Neural progenitor cell (in vitro differentiated cells): ENCODE results near the gene CETP. TPM values are rescaled to one million over a fixed set of nuclear protein-coding genes. Genes with fewer than 3 reads are reported as not detected.

Experiments used
- DNase-seq: peaks from one replicate; pipeline ENCODE4 v3.0.0-alpha.2; 2016; ENCODE audit warnings: low spot score
- H2AFZ ChIP-seq: fragments of 200-600 bp; sonication (generic); replicated peaks from 2 replicates; pipeline ENCODE4 v1.6.1; 2016; ENCODE audit warnings: antibody characterized with exemption
- H3F3A ChIP-seq: fragments of 200-600 bp; sonication (generic); 2 replicates; pipeline ENCODE4 v1.6.1; 2016; ENCODE audit warnings: antibody characterized with exemption, low read depth
- H3K27ac ChIP-seq: fragments of 200-600 bp; sonication (generic); 2 replicates; pipeline ENCODE4 v1.5.1; 2016; ENCODE audit warnings: mild to moderate bottlenecking
- H3K27me3 ChIP-seq: fragments of 200-600 bp; sonication (generic); 2 replicates; pipeline ENCODE4 v1.6.1; 2016; ENCODE audit warnings: mild to moderate bottlenecking, moderate library complexity
- H3K36me3 ChIP-seq: fragments of 200-600 bp; sonication (generic); 2 replicates; pipeline ENCODE4 v1.5.1; 2016
- H3K4me1 ChIP-seq: fragments of 200-600 bp; sonication (generic); 2 replicates; pipeline ENCODE4 v1.6.1; 2016; ENCODE audit warnings: mixed run types
- H3K4me2 ChIP-seq: fragments of 200-600 bp; sonication (generic); 2 replicates; pipeline ENCODE4 v1.6.1; 2016
- H3K4me3 ChIP-seq: fragments of 200-600 bp; sonication (generic); 2 replicates; pipeline ENCODE4 v1.5.1; 2016
- H3K79me2 ChIP-seq: fragments of 200-600 bp; sonication (generic); 2 replicates; pipeline ENCODE4 v1.6.1; 2016; ENCODE audit warnings: low read depth
- H3K9ac ChIP-seq: fragments of 200-600 bp; sonication (generic); 2 replicates; pipeline ENCODE4 v1.6.1; 2016
- H3K9me3 ChIP-seq: fragments of 200-600 bp; sonication (generic); 2 replicates; pipeline ENCODE4 v1.5.1; 2016; ENCODE audit warnings: low read depth
- H4K20me1 ChIP-seq: fragments of 200-600 bp; sonication (generic); 2 replicates; pipeline ENCODE4 v1.6.1; 2016; ENCODE audit warnings: low read depth
- H3K27ac Mint-ChIP-seq: 3 replicates; pipeline ENCODE4 v1.8.0; 2021; ENCODE audit warnings: mixed read lengths
- H3K27me3 Mint-ChIP-seq: 2 replicates; pipeline ENCODE4 v1.8.0; 2022; ENCODE audit warnings: low read depth, mild to moderate bottlenecking, inconsistent platforms, moderate library complexity, mixed read lengths; ENCODE audit not compliant: insufficient read depth
- H3K36me3 Mint-ChIP-seq: 3 replicates; pipeline ENCODE4 v1.8.0; 2021; ENCODE audit warnings: mixed read lengths
- H3K4me1 Mint-ChIP-seq: 3 replicates; pipeline ENCODE4 v1.8.0; 2021; ENCODE audit warnings: mixed read lengths
- H3K4me3 Mint-ChIP-seq: 3 replicates; pipeline ENCODE4 v1.8.0; 2021; ENCODE audit warnings: mild to moderate bottlenecking, moderate library complexity, mixed read lengths
- H3K9me3 Mint-ChIP-seq: 3 replicates; pipeline ENCODE4 v1.8.0; 2020; ENCODE audit warnings: mixed read lengths
- EZH2 ChIP-seq: fragments of 200-600 bp; sonication (generic); IDR thresholded peaks from 2 replicates; pipeline ENCODE4 v1.6.1; 2017; ENCODE audit warnings: antibody characterized with exemption, mild to moderate bottlenecking, moderate library complexity
- EZH2phosphoT487 ChIP-seq: fragments of 200-600 bp; sonication (generic); IDR thresholded peaks from 2 replicates; pipeline ENCODE4 v1.6.1; 2017; ENCODE audit warnings: antibody characterized with exemption
- total RNA-seq: library from RNA; depleted of rRNA; stranded (reverse); fragments of >200 nt; gene quantifications from 2 replicates; pipeline ENCODE4 v1.2.3, GENCODE V29; 2015; ENCODE audit warnings: low replicate concordance
- TF ChIP-seq, protein P1 (sequence below): fragments of 200-600 bp; sonication (generic); IDR thresholded peaks from 2 replicates; pipeline ENCODE4 v1.5.1; 2017; ENCODE audit warnings: antibody characterized with exemption, mild to moderate bottlenecking

The CETP gene
- total RNA-seq, 1 donor from 2014 or later: 0.28 TPM

DNA sequence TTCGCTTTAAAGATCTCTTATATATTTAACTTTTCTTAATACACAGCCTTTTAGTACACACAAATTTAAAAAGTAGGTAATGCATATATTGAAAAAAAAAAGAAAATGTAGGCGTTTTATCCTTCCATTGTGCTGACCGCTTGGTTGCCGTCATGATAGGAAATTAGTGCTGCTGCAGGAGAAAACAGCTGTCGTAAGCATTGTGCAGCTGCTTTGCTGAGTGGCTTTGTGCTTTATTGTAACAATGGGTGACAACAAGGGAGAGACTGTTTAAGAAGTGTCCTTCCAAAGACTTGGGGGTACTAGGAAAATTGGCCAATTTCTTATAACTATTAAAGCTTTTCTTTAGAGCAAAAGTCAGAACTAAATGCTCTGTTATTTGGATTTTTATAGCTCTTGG, 24.8 kb upstream of the CETP start:
- Mint-ChIP-seq H3K9me3 (no peaks in the 10 kb centered on the region), H3K27ac (no peak overlapping the region), H3K27me3 (no peaks in the 10 kb centered on the region), H3K4me3 (no peak overlapping the region), H3K36me3 (peaks cover 33% of the 10 kb centered on the region), H3K4me1 (peaks cover 15% of the 10 kb centered on the region)
- DNase-seq: no peak
- H3K27ac ChIP-seq: no peak overlapping the region
- no peaks in the 10 kb centered on the region for H3K27me3 ChIP-seq
- H2AFZ ChIP-seq: no peak overlapping the region
- no peaks in the 10 kb centered on the region for H3K36me3 ChIP-seq
- peaks cover 28% of the 10 kb centered on the region for H3K79me2 ChIP-seq
- H3K4me2 ChIP-seq: no peak overlapping the region
- peaks cover 12% of the 10 kb centered on the region for H4K20me1 ChIP-seq
- H3F3A ChIP-seq: peaks cover 4% of the 10 kb centered on the region
- TF ChIP-seq EZH2: no peak
- no peak for TF ChIP-seq EZH2phosphoT487
- TF ChIP-seq, protein P1, sequence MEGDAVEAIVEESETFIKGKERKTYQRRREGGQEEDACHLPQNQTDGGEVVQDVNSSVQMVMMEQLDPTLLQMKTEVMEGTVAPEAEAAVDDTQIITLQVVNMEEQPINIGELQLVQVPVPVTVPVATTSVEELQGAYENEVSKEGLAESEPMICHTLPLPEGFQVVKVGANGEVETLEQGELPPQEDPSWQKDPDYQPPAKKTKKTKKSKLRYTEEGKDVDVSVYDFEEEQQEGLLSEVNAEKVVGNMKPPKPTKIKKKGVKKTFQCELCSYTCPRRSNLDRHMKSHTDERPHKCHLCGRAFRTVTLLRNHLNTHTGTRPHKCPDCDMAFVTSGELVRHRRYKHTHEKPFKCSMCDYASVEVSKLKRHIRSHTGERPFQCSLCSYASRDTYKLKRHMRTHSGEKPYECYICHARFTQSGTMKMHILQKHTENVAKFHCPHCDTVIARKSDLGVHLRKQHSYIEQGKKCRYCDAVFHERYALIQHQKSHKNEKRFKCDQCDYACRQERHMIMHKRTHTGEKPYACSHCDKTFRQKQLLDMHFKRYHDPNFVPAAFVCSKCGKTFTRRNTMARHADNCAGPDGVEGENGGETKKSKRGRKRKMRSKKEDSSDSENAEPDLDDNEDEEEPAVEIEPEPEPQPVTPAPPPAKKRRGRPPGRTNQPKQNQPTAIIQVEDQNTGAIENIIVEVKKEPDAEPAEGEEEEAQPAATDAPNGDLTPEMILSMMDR: no peak
- no peak overlapping the region for H3K9ac ChIP-seq
- no peaks in the 10 kb centered on the region for H3K9me3 ChIP-seq
- peaks cover 14% of the 10 kb centered on the region for H3K4me1 ChIP-seq
- H3K4me3 ChIP-seq: no peak overlapping the region

DNA sequence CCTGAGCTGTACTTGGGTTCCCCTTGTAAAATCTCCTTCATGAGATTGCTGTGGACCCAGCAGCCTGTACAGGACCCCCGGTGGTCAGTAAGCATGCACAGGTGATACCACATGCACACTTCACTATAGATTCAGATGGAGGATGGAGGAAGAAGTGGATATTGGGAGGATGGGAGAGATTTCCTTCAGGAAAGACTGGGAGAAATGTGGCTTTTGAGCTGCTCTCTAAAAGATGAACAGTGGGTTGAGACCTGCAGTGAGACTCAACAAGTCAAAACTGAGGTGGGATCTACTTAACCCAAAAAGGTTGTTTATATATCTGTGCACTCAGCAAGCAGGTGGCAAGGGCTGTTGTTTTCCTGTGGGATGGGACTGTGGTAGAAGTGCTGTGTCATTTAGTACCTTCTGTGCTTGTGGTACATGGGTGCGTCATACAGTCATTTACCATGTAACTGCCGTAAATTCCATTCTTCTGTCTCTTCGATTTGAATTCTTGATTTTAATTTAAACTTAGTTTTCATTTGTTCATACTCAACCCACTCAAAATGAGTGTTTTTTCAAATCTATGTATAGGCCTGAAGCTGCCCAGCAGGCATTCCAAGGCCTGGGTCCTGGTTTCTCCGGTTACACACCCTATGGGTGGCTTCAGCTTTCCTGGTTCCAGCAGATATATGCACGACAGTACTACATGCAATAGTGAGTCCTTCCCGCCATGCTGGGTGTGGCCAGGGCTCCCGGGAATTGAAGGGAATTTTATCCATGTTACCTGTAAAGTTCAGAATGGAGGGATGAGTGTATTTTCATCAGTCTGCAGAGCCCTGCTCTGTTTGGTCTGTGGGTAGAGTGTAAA, 22.9 kb upstream of the CETP start:
- no peaks in the 10 kb centered on the region for H3K9me3 ChIP-seq
- peaks cover 9% of the 10 kb centered on the region for H3K4me1 Mint-ChIP-seq
- TF ChIP-seq, protein P1: no peak
- no peak for TF ChIP-seq EZH2
- TF ChIP-seq EZH2phosphoT487: no peak
- H3K79me2 ChIP-seq: peaks cover 11% of the 10 kb centered on the region
- no peaks in the 10 kb centered on the region for H3K9me3 Mint-ChIP-seq
- peaks cover 42% of the 10 kb centered on the region for H3K36me3 Mint-ChIP-seq
- H3F3A ChIP-seq: no peaks in the 10 kb centered on the region
- H3K27ac Mint-ChIP-seq: peak overlapping the region; percentile 2
- no peak overlapping the region for H3K4me3 ChIP-seq
- no peaks in the 10 kb centered on the region for H3K27me3 Mint-ChIP-seq
- H3K4me3 Mint-ChIP-seq: no peak overlapping the region
- H3K36me3 ChIP-seq: no peaks in the 10 kb centered on the region
- H2AFZ ChIP-seq: no peak overlapping the region
- H3K4me2 ChIP-seq: no peak overlapping the region
- H3K9ac ChIP-seq: no peak overlapping the region
- peaks cover 3% of the 10 kb centered on the region for H3K4me1 ChIP-seq
- no peaks in the 10 kb centered on the region for H4K20me1 ChIP-seq
- no peak for DNase-seq
- H3K27me3 ChIP-seq: no peaks in the 10 kb centered on the region
- no peak overlapping the region for H3K27ac ChIP-seq

DNA sequence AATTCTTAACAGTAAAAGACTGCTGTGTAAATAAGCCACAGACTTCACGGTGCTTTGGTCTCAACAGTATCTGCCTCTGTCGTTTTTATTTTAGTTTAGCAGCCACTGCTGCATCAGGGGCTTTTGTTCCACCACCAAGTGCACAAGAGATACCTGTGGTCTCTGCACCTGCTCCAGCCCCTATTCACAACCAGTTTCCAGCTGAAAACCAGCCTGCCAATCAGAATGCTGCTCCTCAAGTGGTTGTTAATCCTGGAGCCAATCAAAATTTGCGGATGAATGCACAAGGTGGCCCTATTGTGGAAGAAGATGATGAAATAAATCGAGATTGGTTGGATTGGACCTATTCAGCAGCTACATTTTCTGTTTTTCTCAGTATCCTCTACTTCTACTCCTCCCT, 21.9 kb upstream of the CETP start:
- peaks cover 2% of the 10 kb centered on the region for H3K79me2 ChIP-seq
- TF ChIP-seq EZH2 (no peak), EZH2phosphoT487 (no peak)
- TF ChIP-seq, protein P1: no peak
- H3K4me2 ChIP-seq: no peak overlapping the region
- H2AFZ ChIP-seq: no peak overlapping the region
- no peaks in the 10 kb centered on the region for H3K27me3 ChIP-seq
- no peaks in the 10 kb centered on the region for H3K4me1 ChIP-seq
- H3F3A ChIP-seq: no peaks in the 10 kb centered on the region
- H3K9ac ChIP-seq: no peak overlapping the region
- H3K36me3 ChIP-seq: no peaks in the 10 kb centered on the region
- H3K27me3 Mint-ChIP-seq: no peaks in the 10 kb centered on the region
- H3K27ac Mint-ChIP-seq: no peak overlapping the region
- no peaks in the 10 kb centered on the region for H4K20me1 ChIP-seq
- no peak overlapping the region for H3K4me3 ChIP-seq
- no peak overlapping the region for H3K27ac ChIP-seq
- H3K9me3 Mint-ChIP-seq: no peaks in the 10 kb centered on the region
- H3K9me3 ChIP-seq: no peaks in the 10 kb centered on the region
- DNase-seq: no peak
- peaks cover 3% of the 10 kb centered on the region for H3K4me1 Mint-ChIP-seq
- H3K4me3 Mint-ChIP-seq: no peak overlapping the region
- peaks cover 42% of the 10 kb centered on the region for H3K36me3 Mint-ChIP-seq
